Hepatocyte (in vitro differentiated cells): ENCODE results near the gene TMEM35B. TPM values are rescaled to one million over a fixed set of nuclear protein-coding genes. Genes with fewer than 3 reads are reported as not detected.

ENCODE experiments used
- DNase-seq: peaks from one replicate; pipeline ENCODE4 v3.0.0-alpha.2; 2016; ENCODE audit warnings: low spot score
- H2AFZ ChIP-seq: fragments of 200-600 bp; sonication (generic); 2 replicates; pipeline ENCODE4 v1.6.0; 2016; ENCODE audit warnings: antibody characterized with exemption, mild to moderate bottlenecking
- H3K27ac ChIP-seq: fragments of 200-600 bp; sonication (generic); 2 replicates; pipeline ENCODE4 v1.5.1; 2016; ENCODE audit warnings: mild to moderate bottlenecking
- H3K27me3 ChIP-seq: fragments of 200-600 bp; sonication (generic); 2 replicates; pipeline ENCODE4 v1.6.1; 2016
- H3K36me3 ChIP-seq: fragments of 200-600 bp; sonication (generic); replicated peaks from 2 replicates; pipeline ENCODE4 v1.5.1; 2016; ENCODE audit warnings: low read depth; ENCODE audit not compliant: insufficient read depth
- H3K4me1 ChIP-seq: fragments of 200-600 bp; sonication (generic); 2 replicates; pipeline ENCODE4 v1.5.1; 2016; ENCODE audit warnings: mild to moderate bottlenecking, moderate library complexity; ENCODE audit not compliant: insufficient read depth
- H3K4me2 ChIP-seq: fragments of 200-600 bp; sonication (generic); 2 replicates; pipeline ENCODE4 v1.6.0; 2016
- H3K4me3 ChIP-seq: fragments of 200-600 bp; sonication (generic); 2 replicates; pipeline ENCODE4 v1.5.1; 2016; ENCODE audit warnings: mild to moderate bottlenecking
- H3K79me2 ChIP-seq: fragments of 200-600 bp; sonication (generic); 2 replicates; pipeline ENCODE4 v1.6.0; 2017; ENCODE audit warnings: mild to moderate bottlenecking
- H3K9me2 ChIP-seq: fragments of 200-600 bp; sonication (generic); replicated peaks from 2 replicates; pipeline ENCODE4 v1.6.0; 2017; ENCODE audit warnings: mild to moderate bottlenecking; ENCODE audit not compliant: insufficient read depth
- H3K9me3 ChIP-seq: fragments of 200-600 bp; sonication (generic); 2 replicates; pipeline ENCODE4 v1.5.1; 2016; ENCODE audit warnings: low read depth, mild to moderate bottlenecking
- H4K20me1 ChIP-seq: fragments of 200-600 bp; sonication (generic); 2 replicates; pipeline ENCODE4 v1.6.0; 2016; ENCODE audit warnings: mild to moderate bottlenecking; ENCODE audit not compliant: insufficient read depth, poor library complexity, severe bottlenecking
- EZH2 ChIP-seq: fragments of 200-600 bp; sonication (generic); IDR thresholded peaks from 2 replicates; pipeline ENCODE4 v1.6.1; 2016; ENCODE audit warnings: antibody characterized with exemption, mild to moderate bottlenecking, borderline replicate concordance
- EZH2phosphoT487 ChIP-seq: fragments of 200-600 bp; sonication (generic); IDR thresholded peaks from one replicate; pipeline ENCODE4 v1.6.1; 2018; ENCODE audit warnings: antibody characterized with exemption, mild to moderate bottlenecking, low read depth, moderate library complexity; ENCODE audit not compliant: unreplicated experiment, severe bottlenecking
- WGBS: methylation state at CpG from one replicate; pipeline ENCODE4 v1.1.6; 2016; ENCODE audit warnings: low lambda C conversion rate; ENCODE audit errors: missing lambda C conversion rate; 5-methylcytosine and 5-hydroxymethylcytosine counted together
- polyA plus RNA-seq: library from polyadenylated mRNA; unstranded; fragments of >200 nt; fragmentation: Nextera tagmentation; extraction: Ambion mirVana; gene quantifications from 2 replicates; pipeline ENCODE4 v1.2.1, GENCODE V29; 2016
- total RNA-seq: library from RNA; depleted of rRNA; stranded (reverse); fragments of >200 nt; gene quantifications from 2 replicates; pipeline ENCODE4 v1.2.3, GENCODE V29; 2014
- TF ChIP-seq, protein P1 (sequence below): fragments of 200-600 bp; sonication (generic); IDR thresholded peaks from 2 replicates; pipeline ENCODE4 v1.5.1; 2016; ENCODE audit warnings: antibody characterized with exemption, mild to moderate bottlenecking; ENCODE audit not compliant: poor library complexity

TMEM35B gene
- 37.5 and 43.8 TPM in 2 replicates for total RNA-seq
- polyA plus RNA-seq, result 51.5 and 51.8 TPM in 2 replicates

DNA sequence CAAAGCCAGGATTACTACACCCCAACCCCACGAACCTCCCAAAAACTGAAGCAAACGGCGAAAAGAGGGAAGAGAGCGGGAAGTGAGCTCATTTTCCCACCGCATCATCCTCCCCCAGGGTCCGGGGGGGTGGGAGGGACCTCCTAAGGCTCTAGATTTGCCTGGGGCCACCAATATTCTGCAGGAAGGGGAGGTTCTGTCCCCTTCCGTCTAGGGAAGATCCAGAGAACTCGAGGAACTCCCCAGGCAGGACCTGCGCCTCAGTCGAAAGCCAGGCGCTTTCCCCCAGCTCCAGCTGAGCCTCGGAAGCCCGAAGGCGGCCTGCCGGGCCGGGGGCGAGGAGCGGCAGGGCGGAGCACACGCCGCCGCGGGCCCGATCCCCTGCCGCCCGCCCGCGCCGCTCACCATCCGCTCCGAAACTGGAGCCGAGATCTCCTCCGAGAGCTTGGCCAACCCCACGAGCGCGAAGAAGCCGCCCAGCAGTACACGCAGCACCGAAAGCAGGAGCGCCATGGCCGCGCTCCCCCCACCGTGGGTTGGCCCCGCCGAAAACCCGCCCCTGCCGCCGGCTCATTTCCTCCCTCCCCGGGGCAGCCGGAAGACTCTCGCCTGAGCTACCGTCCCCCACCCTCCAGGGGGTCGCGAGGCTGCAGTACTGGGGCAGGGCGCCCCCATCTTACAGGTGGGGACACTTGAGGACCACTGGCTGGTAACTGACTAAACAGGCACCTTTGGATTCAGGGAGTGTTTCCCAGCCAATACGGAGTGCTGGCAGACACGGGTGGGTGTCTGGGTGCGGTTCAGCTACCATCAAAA lies at the start of gene TMEM35B:
TMEM35B (minus strand) TSS at position 555 of the 816 bp plus-strand sequence; CDS start at position 513, 42 bp downstream.
- TF ChIP-seq EZH2 (no peak), EZH2phosphoT487 (no peak)
- TF ChIP-seq, protein P1, sequence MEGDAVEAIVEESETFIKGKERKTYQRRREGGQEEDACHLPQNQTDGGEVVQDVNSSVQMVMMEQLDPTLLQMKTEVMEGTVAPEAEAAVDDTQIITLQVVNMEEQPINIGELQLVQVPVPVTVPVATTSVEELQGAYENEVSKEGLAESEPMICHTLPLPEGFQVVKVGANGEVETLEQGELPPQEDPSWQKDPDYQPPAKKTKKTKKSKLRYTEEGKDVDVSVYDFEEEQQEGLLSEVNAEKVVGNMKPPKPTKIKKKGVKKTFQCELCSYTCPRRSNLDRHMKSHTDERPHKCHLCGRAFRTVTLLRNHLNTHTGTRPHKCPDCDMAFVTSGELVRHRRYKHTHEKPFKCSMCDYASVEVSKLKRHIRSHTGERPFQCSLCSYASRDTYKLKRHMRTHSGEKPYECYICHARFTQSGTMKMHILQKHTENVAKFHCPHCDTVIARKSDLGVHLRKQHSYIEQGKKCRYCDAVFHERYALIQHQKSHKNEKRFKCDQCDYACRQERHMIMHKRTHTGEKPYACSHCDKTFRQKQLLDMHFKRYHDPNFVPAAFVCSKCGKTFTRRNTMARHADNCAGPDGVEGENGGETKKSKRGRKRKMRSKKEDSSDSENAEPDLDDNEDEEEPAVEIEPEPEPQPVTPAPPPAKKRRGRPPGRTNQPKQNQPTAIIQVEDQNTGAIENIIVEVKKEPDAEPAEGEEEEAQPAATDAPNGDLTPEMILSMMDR, result no peak
- Histone ChIP-seq H3K36me3 (peaks cover 2% of the 10 kb centered on the region), H3K27ac (peak within 1 kb of the TSS; percentile 91), H2AFZ (peak within 1 kb of the TSS; percentile 99), H3K4me3 (peak within 1 kb of the TSS; percentile 99), H3K79me2 (peaks cover 16% of the 10 kb centered on the region), H3K9me3 (no peaks in the 10 kb centered on the region), H3K4me1 (peaks cover 13% of the 10 kb centered on the region), H3K27me3 (no peaks in the 10 kb centered on the region), H4K20me1 (no peaks in the 10 kb centered on the region), H3K9me2 (no peaks in the 10 kb centered on the region), H3K4me2 (peak within 1 kb of the TSS; percentile 94)
- DNase-seq, result peak; percentile 64
- 2% methylated on average over 34 of the region's 58 CpGs for WGBS

DNA sequence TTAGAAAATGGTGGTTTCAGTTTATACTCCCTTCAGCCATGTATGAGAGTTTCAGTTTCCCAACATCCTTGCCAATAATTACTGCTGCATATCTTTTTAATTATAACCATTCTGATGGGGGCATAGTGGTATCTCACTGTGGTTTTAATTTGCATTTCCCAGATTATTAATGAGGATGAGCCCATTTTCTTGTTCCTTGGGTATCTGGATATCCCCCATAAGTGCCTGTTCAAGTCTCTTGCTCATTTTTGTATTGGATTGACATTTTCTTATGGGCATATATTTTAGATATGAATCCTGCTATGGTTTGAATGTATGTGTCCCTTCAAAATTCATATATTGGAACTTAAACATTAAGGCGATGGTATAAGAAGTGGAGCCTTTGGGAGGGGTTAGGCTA lies 48.2 kb upstream of the TMEM35B start:
- Histone ChIP-seq H3K4me2 (no peak overlapping the region), H4K20me1 (no peaks in the 10 kb centered on the region), H3K36me3 (no peaks in the 10 kb centered on the region), H3K4me3 (no peak overlapping the region), H3K27me3 (no peaks in the 10 kb centered on the region), H3K79me2 (peaks cover 21% of the 10 kb centered on the region), H2AFZ (no peak overlapping the region), H3K4me1 (peaks cover 7% of the 10 kb centered on the region), H3K27ac (no peak overlapping the region), H3K9me3 (peaks cover 3% of the 10 kb centered on the region), H3K9me2 (no peaks in the 10 kb centered on the region)
- TF ChIP-seq, protein P1, result no peak
- 86% methylated on average over 1 of the region's 1 CpG for WGBS
- DNase-seq, result no peak

DNA sequence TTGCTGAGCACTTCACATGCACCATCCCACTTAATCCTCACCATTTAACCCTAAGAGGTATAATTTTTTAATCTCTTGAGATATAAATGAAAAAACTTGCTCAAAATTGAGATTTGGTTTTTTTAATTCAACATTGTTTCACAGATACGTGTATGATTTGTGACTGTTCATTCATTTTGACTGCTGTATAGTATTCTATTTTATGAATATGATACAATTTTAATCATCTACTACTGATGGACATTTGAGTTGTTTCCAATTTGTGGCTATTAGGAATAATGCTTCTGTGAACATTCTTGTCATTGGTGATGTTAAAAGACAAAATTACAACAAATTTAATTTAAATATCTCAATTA lies 47.2 kb upstream of the TMEM35B start:
- TF ChIP-seq EZH2phosphoT487, result no peak
- TF ChIP-seq, protein P1, result no peak
- TF ChIP-seq EZH2, result no peak
- Histone ChIP-seq H4K20me1 (no peaks in the 10 kb centered on the region), H3K27me3 (no peaks in the 10 kb centered on the region), H3K36me3 (no peaks in the 10 kb centered on the region), H3K79me2 (peaks cover 30% of the 10 kb centered on the region), H2AFZ (no peak overlapping the region), H3K9me2 (no peaks in the 10 kb centered on the region), H3K9me3 (peaks cover 3% of the 10 kb centered on the region), H3K4me1 (peaks cover 7% of the 10 kb centered on the region), H3K27ac (no peak overlapping the region), H3K4me3 (no peak overlapping the region), H3K4me2 (peak overlapping the region; percentile 46)
- DNase-seq, result no peak
- 96% methylated on average over 1 of the region's 1 CpG for WGBS
